NCI-H187 (cell line): ENCODE measurements around the gene LRP5.

Source experiments
- DNase-seq, 2 experiments: peaks; one replicate each; lab custom pipeline; 2025; lab: John Stamatoyannopoulos, UW

The LRP5 gene

GRCh38 chr11:68309621-68310185 lies 2.7 kb upstream of the LRP5 start:
- DNase-seq = no peak

- DNase-seq = no peak
These were observed 953 bp upstream of the LRP5 start for GRCh38 chr11:68311160-68312116.

GRCh38 chr11:68312780-68313573 lies 586 bp downstream of the LRP5 start:
- DNase-seq = no peak

GRCh38 chr11:68313574-68314202 lies 1.3 kb downstream of the LRP5 start:
- DNase-seq = no peak

- no peak for DNase-seq
These were observed 2.1 kb downstream of the LRP5 start for GRCh38 chr11:68314203-68315170.

GRCh38 chr11:68315171-68315920 lies 3.0 kb downstream of the LRP5 start:
- DNase-seq = no peak

- no peak for DNase-seq
These were observed 4.9 kb downstream of the LRP5 start for GRCh38 chr11:68317147-68317785.

- DNase-seq = no peak
These were observed 9.1 kb downstream of the LRP5 start for GRCh38 chr11:68321293-68322051.

- no peak for DNase-seq
These were observed 9.7 kb downstream of the LRP5 start for GRCh38 chr11:68322052-68322430.

GRCh38 chr11:68324241-68324640 lies 11.8 kb downstream of the LRP5 start:
- no peak for DNase-seq

GRCh38 chr11:68324695-68325094 lies 12.3 kb downstream of the LRP5 start:
- DNase-seq = no peak

GRCh38 chr11:68325183-68325906 lies 13.0 kb downstream of the LRP5 start:
- DNase-seq = no peak

- no peak for DNase-seq
These were observed 13.5 kb downstream of the LRP5 start for GRCh38 chr11:68325907-68326220.

GRCh38 chr11:68326334-68327215 lies 14.2 kb downstream of the LRP5 start:
- DNase-seq = no peak

GRCh38 chr11:68327586-68328370 lies 15.4 kb downstream of the LRP5 start:
- DNase-seq = no peak

GRCh38 chr11:68328374-68329091 lies 16.1 kb downstream of the LRP5 start:
- no peak for DNase-seq
